BLaER1 treated with 17β-estradiol and CSF1 and Interleukin-3, amounts not matched to agents 10 nM and 100 nM (cell line): Measurements from ENCODE around the gene TBC1D3I.
"Not testable (repeated sequence)": the region's sequence is repeated elsewhere in the genome, so short reads cannot be mapped to it uniquely, and the experiment has no call there.

Source experiments
- H3K27ac ChIP-seq, 11 experiments: shearing (Covaris generic); formaldehyde crosslinking; 2 replicates each; pipeline ENCODE4 v1.8.1; 2022
- H3K27me3 ChIP-seq, 11 experiments: shearing (Covaris generic); formaldehyde crosslinking; 2 replicates each; pipeline ENCODE4 v1.8.1; 2022
- H3K36me3 ChIP-seq, 11 experiments: shearing (Covaris generic); formaldehyde crosslinking; 2 replicates each; pipeline ENCODE4 v1.8.1; 2022
- H3K4me1 ChIP-seq, 10 experiments: shearing (Covaris generic); formaldehyde crosslinking; 2 replicates each; pipeline ENCODE4 v1.8.1; 2022
- H3K4me2 ChIP-seq, 11 experiments: shearing (Covaris generic); formaldehyde crosslinking; 2 replicates each; pipeline ENCODE4 v1.8.1; 2022
- H3K4me3 ChIP-seq, 10 experiments: shearing (Covaris generic); formaldehyde crosslinking; 2 replicates each; pipeline ENCODE4 v1.8.1; 2022
- H3K9ac ChIP-seq, 11 experiments: shearing (Covaris generic); formaldehyde crosslinking; 2 replicates each; pipeline ENCODE4 v1.8.1; 2022
- H3K9me3 ChIP-seq, 11 experiments: shearing (Covaris generic); formaldehyde crosslinking; replicated peaks in 1 of 11; 2 replicates each; pipeline ENCODE4 v1.8.1; 2022
- H4K20me1 ChIP-seq, 11 experiments: shearing (Covaris generic); formaldehyde crosslinking; 2 replicates each; pipeline ENCODE4 v1.8.1; 2022

TBC1D3I gene

DNA sequence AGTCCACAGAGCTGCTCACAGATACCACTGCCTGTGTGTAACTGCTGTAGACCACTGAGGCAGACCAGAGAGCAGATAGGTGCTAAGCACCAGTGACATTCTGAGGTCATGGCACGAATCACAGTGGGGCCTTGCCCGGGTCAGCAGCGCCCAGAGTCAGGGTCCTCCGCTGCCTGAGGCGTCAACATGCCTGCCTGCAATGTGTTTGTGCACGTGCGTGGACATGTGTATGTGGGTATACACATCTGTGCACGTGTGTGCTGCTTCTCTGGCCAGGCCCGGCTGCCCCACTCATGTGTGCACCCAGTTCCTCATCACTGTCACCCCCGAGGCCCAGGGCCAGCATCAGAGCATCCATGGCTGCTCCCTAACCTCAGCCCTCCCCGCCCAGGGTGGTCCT lies at the start of gene TBC1D3I:
TBC1D3I (minus strand) TSS at position 101 of the 400 bp plus-strand sequence. CDS start 1,585 bp downstream, outside the sequence.
- H4K20me1 ChIP-seq, H3K4me3 ChIP-seq, H3K4me2 ChIP-seq, H3K9ac ChIP-seq, H3K4me1 ChIP-seq, H3K36me3 ChIP-seq, H3K27me3 ChIP-seq, H3K27ac ChIP-seq, H3K9me3 ChIP-seq: not testable (repeated sequence)

- not testable (repeated sequence) for H4K20me1 ChIP-seq, H3K9ac ChIP-seq, H3K9me3 ChIP-seq, H3K4me1 ChIP-seq, H3K4me2 ChIP-seq, H3K27ac ChIP-seq, H3K27me3 ChIP-seq, H3K4me3 ChIP-seq, H3K36me3 ChIP-seq
Measured at GRCh38 chr17:36295161-36295560, 30.8 kb upstream of the TBC1D3I start.

- H3K4me2 ChIP-seq, H4K20me1 ChIP-seq, H3K27ac ChIP-seq, H3K9me3 ChIP-seq, H3K4me3 ChIP-seq, H3K27me3 ChIP-seq, H3K4me1 ChIP-seq, H3K36me3 ChIP-seq, H3K9ac ChIP-seq: not testable (repeated sequence)
Measured at GRCh38 chr17:36289965-36290612, 25.7 kb upstream of the TBC1D3I start.

- H3K9ac ChIP-seq, H3K4me1 ChIP-seq, H3K4me2 ChIP-seq, H4K20me1 ChIP-seq, H3K27ac ChIP-seq, H3K4me3 ChIP-seq, H3K27me3 ChIP-seq, H3K36me3 ChIP-seq, H3K9me3 ChIP-seq: not testable (repeated sequence)
Measured at GRCh38 chr17:36284219-36284618, 19.8 kb upstream of the TBC1D3I start.

- H3K9me3 ChIP-seq, H3K27me3 ChIP-seq, H3K9ac ChIP-seq, H3K27ac ChIP-seq, H3K4me2 ChIP-seq, H3K36me3 ChIP-seq, H4K20me1 ChIP-seq, H3K4me1 ChIP-seq, H3K4me3 ChIP-seq: not testable (repeated sequence)
Measured at GRCh38 chr17:36283256-36283655, 18.9 kb upstream of the TBC1D3I start.

GRCh38 chr17:36242046-36242445 lies 22.3 kb downstream of the TBC1D3I start:
- H3K4me2 ChIP-seq, H3K36me3 ChIP-seq, H4K20me1 ChIP-seq, H3K27ac ChIP-seq, H3K9me3 ChIP-seq, H3K4me1 ChIP-seq, H3K27me3 ChIP-seq, H3K9ac ChIP-seq, H3K4me3 ChIP-seq: not testable (repeated sequence)

DNA sequence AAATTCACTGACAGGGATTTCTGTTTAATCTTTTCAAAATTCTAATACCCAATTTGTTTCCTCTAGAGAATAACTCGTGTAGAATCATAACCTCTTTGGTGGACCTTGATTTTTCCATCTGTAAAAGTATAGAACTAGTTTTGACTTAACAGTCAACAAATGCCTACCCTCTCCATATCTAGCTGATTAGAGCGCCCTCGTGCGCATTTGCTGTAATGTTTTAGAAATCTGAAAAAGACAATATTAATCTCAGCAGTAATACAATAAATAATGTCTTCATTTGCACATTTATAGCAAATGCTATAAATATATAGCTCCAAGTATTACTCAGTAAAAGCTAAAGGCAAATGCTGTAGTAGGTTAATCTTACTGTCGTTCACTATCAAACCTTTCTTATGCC lies 34.7 kb downstream of the TBC1D3I start:
- H3K9me3 ChIP-seq, H3K4me2 ChIP-seq: not testable (repeated sequence)

GRCh38 chr17:36222967-36223366 lies 41.4 kb downstream of the TBC1D3I start:
- not testable (repeated sequence) for H3K36me3 ChIP-seq, H4K20me1 ChIP-seq, H3K4me3 ChIP-seq, H3K4me1 ChIP-seq, H3K27me3 ChIP-seq, H3K9ac ChIP-seq
- peak overlapping the region in 6 of 11 experiments; percentile 8 to 46 (median 40); a peak in 9 of 22 replicates for H3K4me2 ChIP-seq
- H3K9me3 ChIP-seq: peaks cover 11 to 28% (median 21%) of the 10 kb centered on the region in 11 experiments
- H3K27ac ChIP-seq: peak overlapping the region in 1 of 11 experiments; percentile 29; a peak in 1 of 22 replicates

More for the DNA sequence above, 34.7 kb downstream of the TBC1D3I start:
- H3K4me3 ChIP-seq, H3K27ac ChIP-seq, H3K4me1 ChIP-seq, H3K9ac ChIP-seq, H4K20me1 ChIP-seq, H3K27me3 ChIP-seq, H3K36me3 ChIP-seq: not testable (repeated sequence)

DNA sequence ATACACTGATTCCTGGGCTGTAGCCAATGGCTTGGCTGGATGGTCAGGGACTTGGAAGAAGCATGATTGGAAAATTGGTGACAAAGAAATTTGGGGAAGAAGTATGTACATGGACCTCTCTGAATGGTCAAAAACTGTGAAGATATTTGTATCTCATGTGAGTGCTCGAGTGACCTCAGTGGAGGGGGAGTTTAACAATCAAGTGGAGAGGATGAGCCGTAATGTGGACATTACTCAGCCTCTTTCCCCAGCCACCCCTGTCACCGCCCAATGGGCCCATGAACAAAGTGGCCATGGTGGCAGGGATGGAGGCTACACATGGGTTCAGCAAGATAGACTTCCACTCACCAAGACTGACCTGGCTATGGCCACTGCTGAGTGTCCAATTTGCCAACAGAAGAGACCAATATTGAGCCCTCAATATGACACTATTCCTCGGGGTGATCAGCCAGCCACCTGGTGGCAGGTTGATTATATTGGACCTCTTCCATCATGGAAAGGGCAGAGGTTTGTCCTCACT lies 42.7 kb downstream of the TBC1D3I start:
- not testable (repeated sequence) for H3K36me3 ChIP-seq, H3K4me2 ChIP-seq, H3K9ac ChIP-seq, H3K4me3 ChIP-seq, H3K4me1 ChIP-seq, H3K27ac ChIP-seq, H3K27me3 ChIP-seq, H4K20me1 ChIP-seq
- H3K9me3 ChIP-seq: peaks cover 15 to 36% (median 25%) of the 10 kb centered on the region in 11 experiments

- H3K27me3 ChIP-seq, H3K27ac ChIP-seq, H3K36me3 ChIP-seq, H3K9ac ChIP-seq, H3K4me2 ChIP-seq, H3K4me3 ChIP-seq, H4K20me1 ChIP-seq: not testable (repeated sequence)
- H3K4me1 ChIP-seq: peaks cover 0 to 12% (median 4%) of the 10 kb centered on the region in 10 experiments; a peak in 15 of 20 replicates
- peaks cover 15 to 40% (median 25%) of the 10 kb centered on the region in 11 experiments for H3K9me3 ChIP-seq
Measured at GRCh38 chr17:36220737-36221580, 43.4 kb downstream of the TBC1D3I start.

DNA sequence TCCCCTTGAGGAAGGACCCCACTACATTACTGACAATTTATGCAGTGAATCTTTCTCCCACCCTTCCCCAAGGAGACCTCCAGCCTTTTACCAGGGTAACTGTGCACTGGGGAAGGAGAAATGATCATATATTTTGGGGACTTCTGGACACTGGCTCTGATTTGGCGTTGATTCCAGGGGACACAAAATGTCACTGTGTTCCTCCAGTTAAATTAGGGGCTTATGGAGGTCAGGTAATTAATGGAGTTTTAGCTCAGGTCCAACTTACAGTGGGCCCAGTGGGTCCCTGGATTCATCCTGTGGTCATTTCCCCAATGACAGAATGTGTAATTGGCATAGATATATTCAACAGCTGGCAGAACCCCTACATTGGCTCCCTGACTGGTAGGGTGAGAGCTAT lies 44.8 kb downstream of the TBC1D3I start:
- H3K27ac ChIP-seq, H3K36me3 ChIP-seq, H3K4me3 ChIP-seq, H3K4me2 ChIP-seq, H3K27me3 ChIP-seq, H3K9ac ChIP-seq, H4K20me1 ChIP-seq: not testable (repeated sequence)
- peaks cover 15 to 40% (median 25%) of the 10 kb centered on the region in 11 experiments for H3K9me3 ChIP-seq
- H3K4me1 ChIP-seq: peaks cover 0 to 26% (median 18%) of the 10 kb centered on the region in 10 experiments; a peak in 17 of 20 replicates
